Caco-2 (cell line): ENCODE results near the gene EXD3. TPM values are rescaled to one million over a fixed set of nuclear protein-coding genes. Genes with fewer than 3 reads are reported as not detected.

Experiments used
- BruUV-seq: library from RNA; stranded (reverse); fragments of 400-500 nt; replicated peaks from 2 replicates; lab custom pipeline; 2021; lab: Mats Ljungman, UMichigan
- CTCF ChIA-PET: fragments of 300-600 bp; sonication (Branson Sonifier 250); formaldehyde crosslinking; loops from one replicate; lab custom pipeline; 2022; ENCODE audit warnings: antibody characterized with exemption; lab: Charles Lee
- POLR2A ChIA-PET: fragments of 300-600 bp; sonication (Branson Sonifier 250); formaldehyde crosslinking; loops from one replicate; lab custom pipeline; 2022; ENCODE audit warnings: antibody characterized with exemption; lab: Charles Lee
- DNase-seq, 2 experiments: peaks; one replicate each; pipeline versions ENCODE4 v3.0.0 to v3.0.0-alpha.2; 2020 to 2022
- H3K27me3 ChIP-seq: replicated peaks from 2 replicates; pipeline ENCODE4 v1.6.0; 2011; ENCODE audit warnings: low read length; ENCODE audit not compliant: control insufficient read depth, insufficient read depth
- H3K36me3 ChIP-seq: 2 replicates; pipeline ENCODE4 v1.5.1; 2011; ENCODE audit warnings: low read length; ENCODE audit not compliant: control insufficient read depth, insufficient read depth
- H3K4me1 ChIP-seq: fragments of 250-450 bp; sonication (Bioruptor Pico); 2 replicates; pipeline ENCODE4 v1.5.1; 2020; ENCODE audit warnings: mild to moderate bottlenecking
- H3K4me3 ChIP-seq: 2 replicates; pipeline ENCODE4 v1.5.1; 2011; ENCODE audit warnings: low read depth, mild to moderate bottlenecking, control low read depth, low read length
- H3K9me3 ChIP-seq: fragments of 250-450 bp; sonication (Bioruptor Pico); 2 replicates; pipeline ENCODE4 v1.5.1; 2020; ENCODE audit warnings: mild to moderate bottlenecking, moderate library complexity
- H3K27ac Mint-ChIP-seq: one replicate; pipeline ENCODE4 v1.8.0; 2022; ENCODE audit warnings: mixed read lengths; ENCODE audit not compliant: unreplicated experiment
- H3K27me3 Mint-ChIP-seq: one replicate; pipeline ENCODE4 v1.8.0; 2022; ENCODE audit warnings: mixed read lengths; ENCODE audit not compliant: insufficient read depth, unreplicated experiment
- H3K36me3 Mint-ChIP-seq: one replicate; pipeline ENCODE4 v1.8.0; 2022; ENCODE audit warnings: mild to moderate bottlenecking, mixed read lengths; ENCODE audit not compliant: insufficient read depth, unreplicated experiment
- H3K4me1 Mint-ChIP-seq: one replicate; pipeline ENCODE4 v1.8.0; 2022; ENCODE audit warnings: low read depth, mixed read lengths; ENCODE audit not compliant: unreplicated experiment
- H3K4me3 Mint-ChIP-seq: one replicate; pipeline ENCODE4 v1.8.0; 2022; ENCODE audit warnings: mild to moderate bottlenecking, moderate library complexity, mixed read lengths; ENCODE audit not compliant: unreplicated experiment
- H3K9me3 Mint-ChIP-seq: one replicate; pipeline ENCODE4 v1.8.0; 2022; ENCODE audit warnings: mixed read lengths; ENCODE audit not compliant: unreplicated experiment
- CTCF ChIP-seq, 2 experiments: fragments of 200-600 bp in 1 of 2; IDR thresholded peaks; 1 replicate in 1 of 2; 2 replicates in 1 of 2; pipeline versions ENCODE4 v1.5.1 to v1.8.0; 2011 to 2022; ENCODE audit warnings: antibody characterized with exemption in 1 of 2, control low read depth in 1 of 2, inconsistent platforms in 1 of 2, low read depth in 1 of 2, low read length in 1 of 2, mild to moderate bottlenecking in 1 of 2, moderate library complexity in 1 of 2; ENCODE audit not compliant: insufficient read depth in 1 of 2, severe bottlenecking in 1 of 2, unreplicated experiment in 1 of 2
- intact Hi-C: fragments of 100-400 bp; cut with micrococcal nuclease; formaldehyde crosslinking; loops from one replicate; pipeline ENCODE4 v1.10.0; 2022; ENCODE audit not compliant: unreplicated experiment
- total RNA-seq: library from RNA; stranded (reverse); gene quantifications from 2 replicates; pipeline ENCODE4 v1.2.3, GENCODE V29; 2022

Gene EXD3
- total RNA-seq, 1 experiment from 2014 or later = 10.9 TPM

- DNase-seq = peak in 1 of 2 experiments; percentile 34
- H3K27me3 Mint-ChIP-seq = no peaks in the 10 kb centered on the region
Observed at GRCh38 chr9:137460363-137461315, 37.7 kb upstream of the EXD3 start.

GRCh38 chr9:137459601-137460362, 36.8 kb upstream of the EXD3 start:
- intact Hi-C loops = no loop called here
- POLR2A ChIA-PET = interaction anchor here (0.5 to 1.0 kb wide), 9 partner anchors 9 to 158 kb away, joined by 3 to 13 read pairs (median 5); partner anchors contain the start of genes ARRDC1, ENTPD8, EXD3 and NOXA1
- DNase-seq = peak in 1 of 2 experiments; percentile 36
- H3K9me3 Mint-ChIP-seq = no peaks in the 10 kb centered on the region
- TF ChIP-seq CTCF (IDR thresholded peaks at IDR 0.05; ENCODE audit: insufficient read depth in 1 of 2, low read depth in 1 of 2, low read length in 1 of 2, severe bottlenecking in 1 of 2, unreplicated experiment in 1 of 2) = no peak
- peak overlapping the region; percentile 89 for H3K4me3 ChIP-seq
- H3K9me3 ChIP-seq = no peaks in the 10 kb centered on the region
- BruUV-seq = no TSS peak
- peaks cover 3% of the 10 kb centered on the region for H3K36me3 ChIP-seq
- H3K27me3 ChIP-seq = no peaks in the 10 kb centered on the region
- no peaks in the 10 kb centered on the region for H3K27me3 Mint-ChIP-seq
- peak overlapping the region; percentile 37 for H3K4me3 Mint-ChIP-seq
- H3K4me1 Mint-ChIP-seq = no peaks in the 10 kb centered on the region
- CTCF ChIA-PET = interaction anchor here (0.6 to 1.0 kb wide), 6 partner anchors 15 to 223 kb away, joined by 3 read pairs; partner anchors contain the start of gene NRARP
- peaks cover 11% of the 10 kb centered on the region for H3K4me1 ChIP-seq
- peaks cover 20% of the 10 kb centered on the region for H3K36me3 Mint-ChIP-seq
- H3K27ac Mint-ChIP-seq = no peak overlapping the region

More at GRCh38 chr9:137460363-137461315, 37.7 kb upstream of the EXD3 start:
- Histone ChIP-seq H3K4me1 (peaks cover 7% of the 10 kb centered on the region), H3K4me3 (no peak overlapping the region), H3K9me3 (no peaks in the 10 kb centered on the region), H3K36me3 (peaks cover 2% of the 10 kb centered on the region; the same call in 1 of the 2 replicates), H3K27me3 (no peaks in the 10 kb centered on the region)
- intact Hi-C loops = no loop called here
- Mint-ChIP-seq H3K36me3 (peaks cover 14% of the 10 kb centered on the region), H3K4me3 (no peak overlapping the region), H3K9me3 (no peaks in the 10 kb centered on the region), H3K4me1 (no peaks in the 10 kb centered on the region), H3K27ac (no peak overlapping the region)
- ChIA-PET POLR2A (no interaction called here), CTCF (interaction anchor here (0.6 kb wide), 1 partner anchor 112 kb away, joined by 3 read pairs; no protein-coding TSS in a partner anchor)
- BruUV-seq = no TSS peak
- no peak for TF ChIP-seq CTCF (IDR thresholded peaks at IDR 0.05; ENCODE audit: insufficient read depth in 1 of 2, low read depth in 1 of 2, low read length in 1 of 2, severe bottlenecking in 1 of 2, unreplicated experiment in 1 of 2)
